ENCODE data around the gene GUCY2D.
"Not testable (repeated sequence)": the region's sequence is repeated elsewhere in the genome, so short reads cannot be mapped to it uniquely, and the experiment has no call there.

The GUCY2D gene

DNA sequence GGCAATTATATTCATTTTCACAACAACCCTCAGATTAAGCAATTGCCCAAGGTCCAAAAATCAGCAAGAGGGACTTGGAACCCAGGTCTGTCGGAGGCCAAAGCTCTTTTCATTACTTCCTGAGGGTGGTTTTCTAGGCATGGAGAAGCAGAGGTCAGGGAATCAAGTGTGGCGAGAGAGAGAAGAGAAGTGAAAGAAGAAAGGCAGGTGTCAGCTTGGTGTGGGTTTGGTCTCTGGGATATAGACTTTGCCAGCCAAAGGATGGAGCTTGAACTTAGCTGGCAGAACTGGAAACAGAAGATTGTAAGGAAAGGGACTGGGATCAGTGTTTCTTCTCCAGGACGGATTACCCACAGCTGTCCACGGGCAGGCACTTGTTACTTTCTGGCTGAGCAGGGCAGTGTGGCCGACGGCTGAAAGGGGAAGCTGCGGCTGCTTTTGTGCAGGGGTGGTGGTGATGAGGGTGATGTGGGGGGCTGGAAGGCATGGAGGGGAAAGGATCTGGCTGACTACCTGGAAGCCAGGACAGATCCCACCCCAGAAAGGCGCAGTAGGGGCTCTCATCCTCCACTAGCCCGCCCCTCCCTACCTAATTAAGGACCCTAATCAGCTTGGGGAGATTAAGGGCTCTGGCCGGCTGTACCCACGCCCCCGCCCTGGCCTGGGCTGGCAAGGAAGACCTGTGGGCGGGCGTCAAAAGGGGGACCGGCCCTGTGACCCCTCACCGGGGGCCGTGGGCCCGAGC, at the start of gene GUCY2D:
TSS of gene GUCY2D (plus strand) at position 640 of the 745 bp plus-strand sequence. CDS start 433 bp downstream, outside the sequence.
- H3K36me3 ChIP-seq (ENCODE audit: insufficient read depth, low read depth, low read length) = no peaks in the 10 kb centered on the region
- H3K9ac ChIP-seq (ENCODE audit: low read depth, low read length) = no peak within 1 kb of the TSS
- H3K4me1 ChIP-seq (ENCODE audit: insufficient read depth, low read length) = no peaks in the 10 kb centered on the region
- peaks cover 65% of the 10 kb centered on the region for H3K27me3 ChIP-seq (ENCODE audit: insufficient read depth, low read length)
- H3K4me3 ChIP-seq (ENCODE audit: low read length) = peak within 1 kb of the TSS; percentile 60; the same call in 1 of the 2 replicates
- no peaks in the 10 kb centered on the region for H3K9me3 ChIP-seq (ENCODE audit: insufficient read depth, low read depth, low read length)
- no peak within 1 kb of the TSS for H3K27ac ChIP-seq (ENCODE audit: low read length)

DNA sequence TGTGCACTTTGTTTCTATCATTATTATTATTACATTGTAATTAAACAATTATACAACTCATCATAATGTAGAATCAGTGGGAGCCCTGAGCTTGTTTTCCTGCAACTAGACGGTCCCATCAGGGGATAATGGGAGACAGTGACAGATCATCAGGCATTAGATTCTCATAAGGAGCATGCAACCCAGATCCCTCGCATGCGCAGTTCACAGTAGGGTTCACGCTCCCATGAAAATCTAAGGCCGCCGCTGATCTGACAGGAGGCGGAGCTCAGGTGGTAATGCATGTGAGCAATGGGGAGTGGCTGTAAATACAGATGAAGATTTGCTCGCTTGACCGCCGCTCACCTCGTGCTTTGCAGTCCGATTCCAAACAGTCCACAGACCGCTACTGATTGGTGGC, 49.1 kb upstream of the GUCY2D start:
- not testable (repeated sequence) for H3K4me1 ChIP-seq (ENCODE audit: insufficient read depth, low read length); H3K4me3 ChIP-seq (ENCODE audit: low read length); H3K9ac ChIP-seq (ENCODE audit: low read depth, low read length); H3K9me3 ChIP-seq (ENCODE audit: insufficient read depth, low read depth, low read length); H3K27ac ChIP-seq (ENCODE audit: low read length); H3K27me3 ChIP-seq (ENCODE audit: insufficient read depth, low read length)
- peaks cover 20% of the 10 kb centered on the region for H3K36me3 ChIP-seq (ENCODE audit: insufficient read depth, low read depth, low read length)

DNA sequence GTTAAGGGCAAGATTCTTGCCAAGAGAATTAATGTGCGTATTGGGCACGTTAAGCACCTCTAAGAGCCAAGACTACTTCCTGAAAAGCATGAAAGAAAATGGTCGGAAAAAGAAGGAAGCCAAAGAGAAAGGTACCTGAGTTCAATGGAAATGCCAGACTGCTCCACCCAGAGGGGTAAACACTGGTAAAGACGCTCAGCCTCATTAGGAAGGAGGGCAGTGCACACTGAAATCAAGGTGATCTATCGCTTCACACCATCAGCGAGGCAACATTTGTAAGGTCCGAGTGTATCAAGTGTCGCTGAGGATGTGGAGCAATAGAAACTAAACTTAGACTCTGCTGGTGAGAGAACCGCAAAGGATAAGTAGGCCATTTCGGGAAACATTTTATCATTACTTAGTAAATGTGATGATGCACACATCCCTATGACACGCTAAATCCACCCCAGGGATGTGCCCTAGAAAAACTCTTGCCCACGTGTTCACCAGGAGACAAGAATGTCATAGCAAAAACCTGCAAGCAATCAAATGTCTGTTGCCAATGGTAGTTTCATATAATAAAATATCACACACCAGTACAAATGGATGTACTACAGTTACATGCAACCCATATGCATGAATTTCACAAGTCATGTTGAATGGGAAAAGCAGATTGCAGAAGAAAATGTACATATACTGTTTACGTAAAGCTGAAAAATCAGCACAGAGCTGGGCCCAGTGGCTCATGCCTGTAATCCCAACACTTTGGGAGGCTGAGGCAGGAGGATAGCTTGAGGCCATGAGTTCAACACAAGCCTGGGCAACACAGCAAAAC, 46.8 kb upstream of the GUCY2D start:
- H3K9me3 ChIP-seq (ENCODE audit: insufficient read depth, low read depth, low read length) = no peaks in the 10 kb centered on the region
- no peaks in the 10 kb centered on the region for H3K4me1 ChIP-seq (ENCODE audit: insufficient read depth, low read length)
- no peak overlapping the region for H3K27ac ChIP-seq (ENCODE audit: low read length)
- no peaks in the 10 kb centered on the region for H3K36me3 ChIP-seq (ENCODE audit: insufficient read depth, low read depth, low read length)
- H3K9ac ChIP-seq (ENCODE audit: low read depth, low read length) = no peak overlapping the region
- H3K27me3 ChIP-seq (ENCODE audit: insufficient read depth, low read length) = no peaks in the 10 kb centered on the region
- H3K4me3 ChIP-seq (ENCODE audit: low read length) = no peak overlapping the region

DNA sequence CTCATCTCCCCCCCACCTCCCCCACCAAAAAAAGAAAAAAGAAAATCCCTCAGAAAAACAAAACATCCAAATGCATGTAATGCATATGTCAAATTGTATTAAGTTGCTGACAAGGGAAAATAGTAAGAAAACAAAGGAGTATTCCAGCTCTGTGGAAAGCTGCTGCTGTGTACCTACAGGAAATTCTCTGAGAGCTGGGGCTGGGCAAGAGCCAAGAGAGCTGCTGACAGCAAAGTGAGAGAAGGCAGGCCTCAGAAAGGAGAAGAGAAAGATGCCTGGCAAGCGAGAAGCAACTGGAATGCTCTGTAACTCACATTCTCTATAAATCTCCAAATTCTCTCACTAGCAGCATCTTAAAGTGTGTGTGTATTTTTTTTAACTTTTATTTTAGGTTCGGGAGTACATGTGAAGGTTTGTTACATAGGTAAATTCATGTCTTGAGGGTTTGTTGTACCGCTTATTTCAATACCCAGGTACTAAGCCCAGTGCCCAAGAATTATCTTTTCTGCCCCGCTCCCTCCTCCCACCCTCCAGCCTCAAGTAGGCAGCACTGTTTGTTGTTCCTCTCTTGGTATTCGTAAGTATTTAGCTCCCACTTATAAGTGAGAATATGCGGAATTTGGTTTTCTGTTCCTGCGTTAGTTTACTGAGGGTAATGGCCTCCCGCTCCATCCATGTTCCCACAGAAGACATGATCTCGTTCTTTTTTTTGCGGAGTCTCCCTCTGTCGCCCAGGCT, 46.0 kb upstream of the GUCY2D start:
- no peak overlapping the region for H3K4me3 ChIP-seq (ENCODE audit: low read length)
- H3K36me3 ChIP-seq (ENCODE audit: insufficient read depth, low read depth, low read length) = no peaks in the 10 kb centered on the region
- no peak overlapping the region for H3K9ac ChIP-seq (ENCODE audit: low read depth, low read length)
- H3K4me1 ChIP-seq (ENCODE audit: insufficient read depth, low read length) = no peaks in the 10 kb centered on the region
- H3K27ac ChIP-seq (ENCODE audit: low read length) = no peak overlapping the region
- H3K27me3 ChIP-seq (ENCODE audit: insufficient read depth, low read length) = no peaks in the 10 kb centered on the region; the same call in 1 of the 2 replicates
- no peaks in the 10 kb centered on the region for H3K9me3 ChIP-seq (ENCODE audit: insufficient read depth, low read depth, low read length)

DNA sequence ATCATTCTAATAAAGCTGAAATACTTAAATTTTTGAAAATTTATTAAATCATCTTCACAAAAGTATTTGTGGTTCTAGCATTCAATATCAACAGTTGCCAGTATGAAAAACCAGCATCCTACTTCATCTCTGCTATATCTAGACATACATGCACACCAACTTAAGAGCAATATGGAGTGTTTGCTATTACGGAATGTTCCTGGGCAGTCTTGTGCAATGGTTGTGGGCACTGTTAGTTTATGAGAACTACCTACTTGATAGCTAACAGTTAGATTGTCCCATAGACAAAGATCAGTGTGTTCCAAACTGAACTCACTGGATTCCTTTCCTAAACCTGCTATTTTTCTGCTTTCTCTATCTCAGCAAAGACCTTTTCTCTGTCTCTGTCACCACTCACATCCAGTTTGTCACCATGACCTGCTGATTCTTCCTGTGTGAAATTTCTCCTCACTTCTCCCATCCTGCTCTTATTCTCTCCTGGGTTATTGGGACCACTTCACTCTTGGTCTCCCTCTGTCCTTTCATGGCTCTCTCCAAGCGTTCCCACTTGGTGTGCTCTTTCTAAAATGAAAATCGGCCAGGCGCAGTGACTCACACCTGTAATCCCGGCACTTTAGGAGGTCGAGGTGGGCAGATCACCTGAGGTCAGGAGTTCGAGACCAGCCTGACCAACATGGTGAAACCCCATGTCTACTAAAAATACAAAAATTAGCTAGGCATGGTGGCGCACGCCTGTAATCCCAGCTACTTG, 42.7 kb upstream of the GUCY2D start:
- no peak overlapping the region for H3K4me3 ChIP-seq (ENCODE audit: low read length)
- H3K27ac ChIP-seq (ENCODE audit: low read length) = no peak overlapping the region
- H3K36me3 ChIP-seq (ENCODE audit: insufficient read depth, low read depth, low read length) = no peaks in the 10 kb centered on the region
- no peaks in the 10 kb centered on the region for H3K9me3 ChIP-seq (ENCODE audit: insufficient read depth, low read depth, low read length)
- H3K27me3 ChIP-seq (ENCODE audit: insufficient read depth, low read length) = no peaks in the 10 kb centered on the region; the same call in 1 of the 2 replicates
- H3K9ac ChIP-seq (ENCODE audit: low read depth, low read length) = no peak overlapping the region
- no peaks in the 10 kb centered on the region for H3K4me1 ChIP-seq (ENCODE audit: insufficient read depth, low read length)

DNA sequence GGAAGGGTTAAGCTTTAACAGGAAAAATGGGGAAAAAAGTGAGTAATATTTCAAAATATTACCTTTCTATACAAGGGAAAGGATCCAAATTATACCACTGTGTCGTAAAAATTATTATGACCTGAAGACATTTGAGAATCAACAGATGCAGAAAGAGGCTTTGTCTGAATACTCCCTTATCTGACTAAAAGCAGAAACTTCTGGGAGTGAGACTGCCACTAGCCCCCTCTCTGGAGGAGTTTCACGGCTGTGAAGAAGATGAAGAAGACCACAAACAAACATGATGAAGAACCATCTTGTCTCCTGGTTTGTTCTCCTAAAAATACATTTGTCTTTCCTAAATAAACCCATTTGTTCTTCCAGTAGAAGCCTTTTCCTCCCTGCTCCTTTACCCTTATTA, 41.0 kb upstream of the GUCY2D start:
- Histone ChIP-seq H3K36me3 (ENCODE audit: insufficient read depth, low read depth, low read length) (no peaks in the 10 kb centered on the region), H3K4me3 (ENCODE audit: low read length) (no peak overlapping the region), H3K4me1 (ENCODE audit: insufficient read depth, low read length) (no peaks in the 10 kb centered on the region), H3K27ac (ENCODE audit: low read length) (no peak overlapping the region), H3K9me3 (ENCODE audit: insufficient read depth, low read depth, low read length) (no peaks in the 10 kb centered on the region), H3K27me3 (ENCODE audit: insufficient read depth, low read length) (no peaks in the 10 kb centered on the region; the same call in 1 of the 2 replicates), H3K9ac (ENCODE audit: low read depth, low read length) (no peak overlapping the region)

DNA sequence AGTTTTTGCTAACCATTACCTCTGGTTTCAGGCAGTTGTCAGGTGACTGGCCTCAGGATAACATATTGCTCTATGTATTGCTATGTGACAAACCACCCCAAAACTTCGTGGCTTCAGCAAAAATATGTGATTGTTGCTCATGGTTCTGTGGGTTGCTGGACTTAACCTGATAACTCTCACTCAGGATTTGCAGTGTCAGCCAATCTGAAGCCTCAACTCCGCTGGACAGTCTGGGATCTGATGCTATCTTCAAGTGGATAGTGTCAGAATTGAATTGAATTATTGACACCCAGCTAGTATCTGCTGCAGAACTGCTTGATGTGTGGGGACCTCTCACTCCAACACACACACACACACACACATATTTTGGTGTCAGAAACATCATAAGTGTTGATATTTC, 34.7 kb upstream of the GUCY2D start:
- Histone ChIP-seq H3K27ac (ENCODE audit: low read length) (no peak overlapping the region), H3K4me3 (ENCODE audit: low read length) (no peak overlapping the region), H3K9ac (ENCODE audit: low read depth, low read length) (no peak overlapping the region), H3K36me3 (ENCODE audit: insufficient read depth, low read depth, low read length) (no peaks in the 10 kb centered on the region), H3K9me3 (ENCODE audit: insufficient read depth, low read depth, low read length) (no peaks in the 10 kb centered on the region), H3K4me1 (ENCODE audit: insufficient read depth, low read length) (no peaks in the 10 kb centered on the region), H3K27me3 (ENCODE audit: insufficient read depth, low read length) (no peaks in the 10 kb centered on the region)

DNA sequence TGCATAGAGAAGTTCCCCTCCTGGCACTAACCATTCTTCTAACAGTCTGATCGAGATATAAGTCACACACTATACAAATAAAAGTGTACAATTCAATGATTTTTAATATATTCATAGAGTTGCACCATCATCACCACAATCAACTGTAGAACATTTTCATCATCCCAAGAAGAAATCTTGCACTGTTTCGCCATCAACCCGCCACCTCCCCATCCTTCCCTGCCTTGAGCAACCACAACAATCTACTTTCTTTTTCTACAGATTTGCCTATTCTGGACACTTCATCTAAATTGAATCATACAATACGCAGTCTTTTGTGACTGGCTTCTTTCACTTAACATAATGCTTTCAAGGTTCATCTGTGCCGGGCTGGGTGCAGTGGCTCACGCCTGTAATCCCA, 33.0 kb upstream of the GUCY2D start:
- H3K27ac ChIP-seq (ENCODE audit: low read length) = no peak overlapping the region
- no peaks in the 10 kb centered on the region for H3K4me1 ChIP-seq (ENCODE audit: insufficient read depth, low read length)
- H3K4me3 ChIP-seq (ENCODE audit: low read length) = no peak overlapping the region
- no peaks in the 10 kb centered on the region for H3K36me3 ChIP-seq (ENCODE audit: insufficient read depth, low read depth, low read length)
- 0 out of 2 replicates have a peak, but pooled peaks cover 5% of the 10 kb centered on the region for H3K9me3 ChIP-seq (ENCODE audit: insufficient read depth, low read depth, low read length)
- H3K27me3 ChIP-seq (ENCODE audit: insufficient read depth, low read length) = no peaks in the 10 kb centered on the region
- no peak overlapping the region for H3K9ac ChIP-seq (ENCODE audit: low read depth, low read length)

DNA sequence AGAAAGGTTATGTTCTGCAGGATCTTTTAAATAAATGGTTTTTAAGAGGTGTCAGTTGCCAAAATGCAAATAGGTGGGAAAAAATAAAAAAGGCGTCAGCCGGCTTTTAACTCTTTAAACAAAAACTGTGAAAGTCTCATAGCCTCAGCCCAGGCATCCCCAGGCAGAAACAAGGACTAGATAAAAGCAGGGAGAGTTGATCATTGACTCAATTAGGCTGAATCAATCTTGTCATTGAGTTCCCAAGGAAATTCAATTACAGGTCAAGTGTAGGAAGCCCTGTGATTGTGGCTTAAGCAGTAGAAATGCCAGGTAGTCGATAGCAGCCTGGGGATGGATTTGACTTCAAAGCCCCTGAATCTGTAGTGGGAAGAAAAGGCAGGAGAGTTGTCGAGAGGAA, 30.8 kb upstream of the GUCY2D start:
- no peak overlapping the region for H3K9ac ChIP-seq (ENCODE audit: low read depth, low read length)
- no peaks in the 10 kb centered on the region for H3K36me3 ChIP-seq (ENCODE audit: insufficient read depth, low read depth, low read length)
- no peaks in the 10 kb centered on the region for H3K27me3 ChIP-seq (ENCODE audit: insufficient read depth, low read length)
- H3K9me3 ChIP-seq (ENCODE audit: insufficient read depth, low read depth, low read length) = peaks cover 13% of the 10 kb centered on the region; the same call in 1 of the 2 replicates
- no peaks in the 10 kb centered on the region for H3K4me1 ChIP-seq (ENCODE audit: insufficient read depth, low read length)
- H3K27ac ChIP-seq (ENCODE audit: low read length) = no peak overlapping the region
- H3K4me3 ChIP-seq (ENCODE audit: low read length) = no peak overlapping the region

DNA sequence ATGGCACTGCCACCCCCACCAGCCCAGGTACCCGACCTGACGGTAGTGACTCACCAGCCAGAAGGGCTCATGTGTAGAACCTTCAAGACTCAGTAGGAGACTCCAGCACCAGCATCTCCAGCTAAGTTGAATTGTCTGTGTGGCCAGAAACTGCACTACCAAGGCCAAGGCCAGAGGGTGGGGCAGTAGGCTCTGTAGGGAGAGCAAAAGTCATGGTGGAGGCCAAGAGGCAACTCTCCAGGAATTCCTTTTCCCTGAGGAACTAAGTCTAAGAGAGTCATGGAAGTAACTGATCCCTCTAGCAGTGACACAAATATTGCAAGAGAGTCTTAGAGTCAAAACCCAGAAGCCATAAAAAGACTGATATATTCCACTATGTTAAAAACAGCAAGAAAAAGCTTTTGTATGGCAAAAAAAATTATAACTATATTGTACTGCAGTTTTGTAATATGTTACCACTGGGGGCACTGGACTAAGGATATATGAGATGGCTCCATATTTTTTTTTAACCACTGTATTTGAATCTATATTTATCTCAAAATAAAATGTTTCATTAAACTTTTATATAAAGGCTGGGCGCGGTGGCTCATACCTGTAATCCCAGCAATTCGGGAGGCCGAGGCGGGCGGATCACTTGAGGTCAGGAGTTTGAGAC, 30.2 kb upstream of the GUCY2D start:
- Histone ChIP-seq H3K9me3 (ENCODE audit: insufficient read depth, low read depth, low read length) (peaks cover 13% of the 10 kb centered on the region; the same call in 1 of the 2 replicates), H3K36me3 (ENCODE audit: insufficient read depth, low read depth, low read length) (no peaks in the 10 kb centered on the region), H3K4me3 (ENCODE audit: low read length) (no peak overlapping the region), H3K4me1 (ENCODE audit: insufficient read depth, low read length) (no peaks in the 10 kb centered on the region), H3K27me3 (ENCODE audit: insufficient read depth, low read length) (no peaks in the 10 kb centered on the region), H3K9ac (ENCODE audit: low read depth, low read length) (no peak overlapping the region), H3K27ac (ENCODE audit: low read length) (no peak overlapping the region)
